Liver (tissue), 9 donors: ENCODE measurements around the gene GJB5. TPM values are rescaled to one million over a fixed set of nuclear protein-coding genes. Genes with fewer than 3 reads are reported as not detected.

Experiments
- DNase-seq: peaks from one replicate; pipeline ENCODE4 v3.0.0-alpha.2; 2017; ENCODE audit warnings: low spot score
- H3K27ac ChIP-seq, 2 donors: one replicate each; pipeline ENCODE4 v1.7.0; 2013; ENCODE audit warnings: inconsistent platforms in 2 of 2, low read length in 2 of 2, control low read depth in 1 of 2, low read depth in 1 of 2, mild to moderate bottlenecking in 1 of 2
- H3K27me3 ChIP-seq, 4 donors: one replicate each; pipeline versions ENCODE4 v1.6.1 to v1.7.0; 2013; ENCODE audit warnings: low read length in 3 of 4, inconsistent platforms in 1 of 4, mild to moderate bottlenecking in 1 of 4, moderate library complexity in 1 of 4; ENCODE audit not compliant: control insufficient read depth in 4 of 4, insufficient read depth in 4 of 4
- H3K36me3 ChIP-seq, 4 donors: one replicate each; pipeline versions ENCODE4 v1.6.1 to v1.7.0; 2013; ENCODE audit warnings: low read length in 3 of 4, mild to moderate bottlenecking in 3 of 4, low read depth in 1 of 4, moderate library complexity in 1 of 4; ENCODE audit not compliant: control insufficient read depth in 4 of 4, insufficient read depth in 3 of 4
- H3K4me1 ChIP-seq, 4 donors: one replicate each; pipeline versions ENCODE4 v1.6.1 to v1.7.0; 2013; ENCODE audit warnings: low read length in 3 of 4, mild to moderate bottlenecking in 3 of 4, moderate library complexity in 1 of 4; ENCODE audit not compliant: control insufficient read depth in 4 of 4, insufficient read depth in 4 of 4
- H3K4me3 ChIP-seq, 3 donors: one replicate each; pipeline versions ENCODE4 v1.6.1 to v1.7.0; 2013; ENCODE audit warnings: low read length in 3 of 3, control low read depth in 1 of 3, low read depth in 1 of 3, mild to moderate bottlenecking in 1 of 3
- H3K9ac ChIP-seq, 2 donors: one replicate each; pipeline ENCODE4 v1.7.0; 2013; ENCODE audit warnings: low read length in 2 of 2, mild to moderate bottlenecking in 2 of 2, moderate library complexity in 2 of 2, control low read depth in 1 of 2, low read depth in 1 of 2
- H3K9me3 ChIP-seq, 4 donors: one replicate each; pipeline versions ENCODE4 v1.6.1 to v1.7.0; 2013; ENCODE audit warnings: low read length in 3 of 4; ENCODE audit not compliant: control insufficient read depth in 4 of 4
- ATF3 ChIP-seq: IDR thresholded peaks from 2 replicates; pipeline ENCODE4 v1.6.1; 2016; ENCODE audit warnings: antibody characterized with exemption
- EGR1 ChIP-seq, 2 donors: IDR thresholded peaks; 2 replicates each; pipeline ENCODE4 v1.6.1; 2016 to 2018; ENCODE audit warnings: antibody characterized with exemption in 2 of 2, low read depth in 2 of 2
- FOXA1 ChIP-seq: IDR thresholded peaks from 2 replicates; pipeline ENCODE4 v1.6.1; 2016; ENCODE audit warnings: antibody characterized with exemption
- HNF4A ChIP-seq, 2 donors: conservative IDR thresholded peaks; 2 replicates each; pipeline ENCODE4 v1.6.1; 2016; ENCODE audit warnings: antibody characterized with exemption in 2 of 2, mild to moderate bottlenecking in 2 of 2
- HNF4G ChIP-seq: IDR thresholded peaks from 2 replicates; pipeline ENCODE4 v1.6.1; 2016; ENCODE audit warnings: antibody characterized with exemption
- NR2F2 ChIP-seq: IDR thresholded peaks from 2 replicates; pipeline ENCODE4 v1.6.1; 2016; ENCODE audit warnings: antibody characterized with exemption
- RAD21 ChIP-seq, 2 donors: IDR thresholded peaks; 2 replicates each; pipeline ENCODE4 v1.6.1; 2016; ENCODE audit warnings: antibody characterized with exemption in 2 of 2, mild to moderate bottlenecking in 2 of 2
- RXRA ChIP-seq, 2 donors: IDR thresholded peaks; 2 replicates each; pipeline ENCODE4 v1.6.1; 2017 to 2018; ENCODE audit warnings: antibody characterized with exemption in 2 of 2, mild to moderate bottlenecking in 1 of 2
- SP1 ChIP-seq: IDR thresholded peaks from 2 replicates; pipeline ENCODE4 v1.6.1; 2018; ENCODE audit warnings: antibody characterized with exemption, mild to moderate bottlenecking
- TAF1 ChIP-seq: conservative IDR thresholded peaks from 2 replicates; pipeline ENCODE4 v1.6.1; 2016; ENCODE audit warnings: antibody characterized with exemption, mild to moderate bottlenecking
- WGBS: extraction: QIAGEN DNeasy Blood & Tissue Kit; methylation state at CpG from one replicate; pipeline ENCODE4 v1.1.7; 2013; 5-methylcytosine and 5-hydroxymethylcytosine counted together
- polyA plus RNA-seq, 2 donors: library from polyadenylated mRNA; stranded (reverse) in 1 of 2; unstranded in 1 of 2; fragments of 200-250 nt in 1 of 2; fragments of >200 nt in 1 of 2; fragmentation: Nextera tagmentation in 1 of 2; extraction: Ambion mirVana in 1 of 2; gene quantifications; one replicate each; pipeline versions ENCODE4 v1.2.1 to v1.2.3, GENCODE V29; 2013 to 2015
- total RNA-seq, 2 donors: library from RNA; depleted of rRNA; stranded (reverse); fragments of >200 nt; gene quantifications; one replicate each; pipeline ENCODE4 v1.2.3, GENCODE V29; 2014
- TF ChIP-seq, protein P1 (sequence below): IDR thresholded peaks from 2 replicates; pipeline ENCODE4 v1.6.1; 2016; ENCODE audit warnings: antibody characterized with exemption
- TF ChIP-seq, protein P2 (sequence below): IDR thresholded peaks from 2 replicates; pipeline ENCODE4 v1.6.1; 2016; ENCODE audit warnings: antibody characterized with exemption
- TF ChIP-seq, protein P3 (sequence below): fragments of 150-350 bp; IDR thresholded peaks from 2 replicates; pipeline ENCODE4 v1.5.1; 2017; ENCODE audit warnings: improper control_type of control experiment, low read depth, low read length; ENCODE audit not compliant: missing input control
- donor health status: healthy.
- donor health status: healthy.
- donor health status: healthy.
- donor health status: healthy.
- donor health status: healthy.

Gene GJB5
- total and polyA plus RNA-seq, 4 donors: not detected

DNA sequence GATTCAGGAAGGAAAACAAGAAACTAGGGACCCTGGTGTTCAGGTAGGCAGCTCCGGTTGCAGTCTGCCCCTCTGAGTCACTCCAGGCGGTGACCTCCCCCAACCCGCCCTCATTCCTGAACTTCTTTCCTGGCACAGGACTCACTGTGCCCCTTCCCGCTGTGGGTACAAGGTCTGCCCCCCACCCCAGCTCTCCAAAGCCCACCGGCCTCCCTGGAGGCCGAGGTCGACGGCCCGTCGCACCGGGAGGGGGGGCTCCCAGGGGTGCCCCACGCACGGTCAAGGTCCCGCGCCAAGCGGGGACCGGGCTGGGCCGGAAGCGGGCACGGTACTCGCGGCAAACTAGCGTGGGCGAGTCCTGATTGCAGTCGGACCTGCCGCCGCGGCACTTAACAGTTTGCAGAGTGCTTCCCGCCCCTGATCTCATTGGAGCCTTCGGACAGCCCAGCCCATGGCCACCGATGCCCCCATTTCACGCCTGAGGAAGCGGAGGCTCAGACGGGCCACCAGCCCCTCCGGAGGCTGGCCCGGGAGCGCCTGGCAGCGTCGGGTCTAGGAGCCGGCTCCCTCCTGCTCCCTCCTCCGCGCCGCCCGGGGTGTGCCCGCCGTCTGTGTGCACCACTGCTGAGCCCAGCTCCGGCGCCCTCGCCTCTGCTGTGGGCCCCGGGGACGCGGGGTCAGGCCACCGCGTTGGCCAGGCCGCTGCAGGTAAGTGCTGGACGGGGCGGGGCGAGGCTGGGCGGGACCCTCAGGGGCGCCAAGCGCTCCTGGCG, 26.4 kb downstream of the GJB5 start, which contains the start of gene GJB3:
Gene GJB3, plus strand, starts transcription at position 144 of the 773 bp plus-strand sequence. CDS start 3,549 bp downstream, outside the sequence.
- DNase-seq: no peak
- Histone ChIP-seq H3K27me3 (no peaks in the 10 kb centered on the region), H3K4me3 (peak within 1 kb of the TSS; percentile 9 to 56 (median 47)), H3K36me3 (no peaks in the 10 kb centered on the region), H3K4me1 (peaks cover 10 to 34% (median 23%) of the 10 kb centered on the region in 4 donors), H3K9ac (no peak within 1 kb of the TSS), H3K27ac (no peak within 1 kb of the TSS), H3K9me3 (no peaks in the 10 kb centered on the region)
- TF ChIP-seq EGR1 (IDR thresholded peaks at IDR 0.05; ENCODE audit: low read depth in 2 of 2) (no peak), TAF1 (no peak)
- 4% methylated on average over 62 of the region's 62 CpGs for WGBS

- no peak overlapping the region for H3K9ac ChIP-seq
- no peak for DNase-seq
- H3K27ac ChIP-seq: no peak overlapping the region
Observed at GRCh38 chr1:34781844-34782391, 27.1 kb downstream of the GJB5 start.

DNA sequence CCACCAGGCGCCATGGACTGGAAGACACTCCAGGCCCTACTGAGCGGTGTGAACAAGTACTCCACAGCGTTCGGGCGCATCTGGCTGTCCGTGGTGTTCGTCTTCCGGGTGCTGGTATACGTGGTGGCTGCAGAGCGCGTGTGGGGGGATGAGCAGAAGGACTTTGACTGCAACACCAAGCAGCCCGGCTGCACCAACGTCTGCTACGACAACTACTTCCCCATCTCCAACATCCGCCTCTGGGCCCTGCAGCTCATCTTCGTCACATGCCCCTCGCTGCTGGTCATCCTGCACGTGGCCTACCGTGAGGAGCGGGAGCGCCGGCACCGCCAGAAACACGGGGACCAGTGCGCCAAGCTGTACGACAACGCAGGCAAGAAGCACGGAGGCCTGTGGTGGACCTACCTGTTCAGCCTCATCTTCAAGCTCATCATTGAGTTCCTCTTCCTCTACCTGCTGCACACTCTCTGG, 29.9 kb downstream of the GJB5 start:
- H3K27me3 ChIP-seq: no peaks in the 10 kb centered on the region
- H3K27ac ChIP-seq: no peak overlapping the region
- peaks cover 11 to 46% (median 29%) of the 10 kb centered on the region in 4 donors for H3K4me1 ChIP-seq
- DNase-seq: no peak
- no peaks in the 10 kb centered on the region for H3K9me3 ChIP-seq
- H3K9ac ChIP-seq: no peak overlapping the region
- no peaks in the 10 kb centered on the region for H3K36me3 ChIP-seq
- WGBS: 94% methylated on average over 28 of the region's 28 CpGs
- H3K4me3 ChIP-seq: no peak overlapping the region
- TF ChIP-seq, protein P1, sequence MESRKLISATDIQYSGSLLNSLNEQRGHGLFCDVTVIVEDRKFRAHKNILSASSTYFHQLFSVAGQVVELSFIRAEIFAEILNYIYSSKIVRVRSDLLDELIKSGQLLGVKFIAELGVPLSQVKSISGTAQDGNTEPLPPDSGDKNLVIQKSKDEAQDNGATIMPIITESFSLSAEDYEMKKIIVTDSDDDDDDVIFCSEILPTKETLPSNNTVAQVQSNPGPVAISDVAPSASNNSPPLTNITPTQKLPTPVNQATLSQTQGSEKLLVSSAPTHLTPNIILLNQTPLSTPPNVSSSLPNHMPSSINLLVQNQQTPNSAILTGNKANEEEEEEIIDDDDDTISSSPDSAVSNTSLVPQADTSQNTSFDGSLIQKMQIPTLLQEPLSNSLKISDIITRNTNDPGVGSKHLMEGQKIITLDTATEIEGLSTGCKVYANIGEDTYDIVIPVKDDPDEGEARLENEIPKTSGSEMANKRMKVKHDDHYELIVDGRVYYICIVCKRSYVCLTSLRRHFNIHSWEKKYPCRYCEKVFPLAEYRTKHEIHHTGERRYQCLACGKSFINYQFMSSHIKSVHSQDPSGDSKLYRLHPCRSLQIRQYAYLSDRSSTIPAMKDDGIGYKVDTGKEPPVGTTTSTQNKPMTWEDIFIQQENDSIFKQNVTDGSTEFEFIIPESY: no peak
- no peak for TF ChIP-seq TAF1
- TF ChIP-seq, protein P2, sequence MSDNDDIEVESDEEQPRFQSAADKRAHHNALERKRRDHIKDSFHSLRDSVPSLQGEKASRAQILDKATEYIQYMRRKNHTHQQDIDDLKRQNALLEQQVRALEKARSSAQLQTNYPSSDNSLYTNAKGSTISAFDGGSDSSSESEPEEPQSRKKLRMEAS: no peak
- TF ChIP-seq RAD21 (IDR thresholded peaks at IDR 0.05): no peak
- no peak for TF ChIP-seq HNF4G
- no peak for TF ChIP-seq FOXA1
- TF ChIP-seq NR2F2: no peak
- TF ChIP-seq ATF3: no peak
- TF ChIP-seq, protein P3, sequence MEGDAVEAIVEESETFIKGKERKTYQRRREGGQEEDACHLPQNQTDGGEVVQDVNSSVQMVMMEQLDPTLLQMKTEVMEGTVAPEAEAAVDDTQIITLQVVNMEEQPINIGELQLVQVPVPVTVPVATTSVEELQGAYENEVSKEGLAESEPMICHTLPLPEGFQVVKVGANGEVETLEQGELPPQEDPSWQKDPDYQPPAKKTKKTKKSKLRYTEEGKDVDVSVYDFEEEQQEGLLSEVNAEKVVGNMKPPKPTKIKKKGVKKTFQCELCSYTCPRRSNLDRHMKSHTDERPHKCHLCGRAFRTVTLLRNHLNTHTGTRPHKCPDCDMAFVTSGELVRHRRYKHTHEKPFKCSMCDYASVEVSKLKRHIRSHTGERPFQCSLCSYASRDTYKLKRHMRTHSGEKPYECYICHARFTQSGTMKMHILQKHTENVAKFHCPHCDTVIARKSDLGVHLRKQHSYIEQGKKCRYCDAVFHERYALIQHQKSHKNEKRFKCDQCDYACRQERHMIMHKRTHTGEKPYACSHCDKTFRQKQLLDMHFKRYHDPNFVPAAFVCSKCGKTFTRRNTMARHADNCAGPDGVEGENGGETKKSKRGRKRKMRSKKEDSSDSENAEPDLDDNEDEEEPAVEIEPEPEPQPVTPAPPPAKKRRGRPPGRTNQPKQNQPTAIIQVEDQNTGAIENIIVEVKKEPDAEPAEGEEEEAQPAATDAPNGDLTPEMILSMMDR: no peak
- no peak for TF ChIP-seq HNF4A (conservative IDR thresholded peaks at IDR 0.05)
- no peak for TF ChIP-seq SP1
- TF ChIP-seq EGR1 (IDR thresholded peaks at IDR 0.05; ENCODE audit: low read depth in 2 of 2): no peak

More at GRCh38 chr1:34781844-34782391, 27.1 kb downstream of the GJB5 start:
- no peaks in the 10 kb centered on the region for H3K27me3 ChIP-seq
- no peaks in the 10 kb centered on the region for H3K36me3 ChIP-seq
- peaks cover 11 to 40% (median 27%) of the 10 kb centered on the region in 4 donors for H3K4me1 ChIP-seq
- no peaks in the 10 kb centered on the region for H3K9me3 ChIP-seq
- TF ChIP-seq RAD21 (IDR thresholded peaks at IDR 0.05) (no peak), SP1 (no peak), RXRA (IDR thresholded peaks at IDR 0.05) (no peak), ATF3 (no peak)
- TF ChIP-seq, protein P1: no peak
- TF ChIP-seq, protein P2: no peak
- 13% methylated on average over 18 of the region's 18 CpGs for WGBS
- peak overlapping the region; percentile 9 to 56 (median 47) for H3K4me3 ChIP-seq
